B cell (primary cell): ENCODE measurements around the gene PLCXD3. TPM values are rescaled to one million over a fixed set of nuclear protein-coding genes. Genes with fewer than 3 reads are reported as not detected.

Source experiments
- ATAC-seq: fragments of 200-7000 bp; cut with Tn5 transposase; one replicate; pipeline ENCODE4 v1.10.0; 2021; ENCODE audit warnings: low read depth, mild to moderate bottlenecking, moderate number of reproducible peaks, moderate library complexity
- CTCF ChIA-PET: fragments of 350-600 bp; sonication (Branson Sonifier 250); formaldehyde crosslinking; loops from one replicate; lab custom pipeline; 2021; ENCODE audit warnings: antibody characterized with exemption, inconsistent platforms; lab: Charles Lee
- POLR2A ChIA-PET: fragments of 350-600 bp; sonication (Branson Sonifier 250); formaldehyde crosslinking; loops from one replicate; lab custom pipeline; 2021; ENCODE audit warnings: antibody characterized with exemption; lab: Charles Lee
- DNase-seq: peaks from one replicate; pipeline ENCODE4 v3.0.0; 2013
- H2AFZ ChIP-seq: 2 replicates; pipeline ENCODE4 v1.6.1; 2012; ENCODE audit warnings: mild to moderate bottlenecking, low read depth, low read length; ENCODE audit not compliant: insufficient read depth, poor library complexity, severe bottlenecking
- H3K27ac ChIP-seq, 2 donors: 1 replicate in 1 of 2; 2 replicates in 1 of 2; pipeline ENCODE4 v1.5.1; 2012 to 2013; ENCODE audit warnings: low read length in 2 of 2, mild to moderate bottlenecking in 2 of 2, moderate library complexity in 1 of 2
- H3K27me3 ChIP-seq, 4 experiments: fragments of 200-600 bp in 1 of 4; sonication (generic) in 1 of 4; replicated peaks in 1 of 4; 1 replicate in 2 of 4; 2 replicates in 2 of 4; pipeline versions ENCODE4 v1.6.1 to v1.7.0; 2013 to 2016; ENCODE audit warnings: low read length in 3 of 4, mild to moderate bottlenecking in 2 of 4, mixed read lengths in 1 of 4, moderate library complexity in 1 of 4; ENCODE audit not compliant: insufficient read depth in 4 of 4, control insufficient read depth in 3 of 4; ENCODE audit errors: control extremely low read depth in 1 of 4
- H3K36me3 ChIP-seq, 2 experiments: replicated peaks in 1 of 2; 1 replicate in 1 of 2; 2 replicates in 1 of 2; pipeline versions ENCODE4 v1.6.1 to v1.7.1; 2013; ENCODE audit warnings: low read length in 1 of 2; ENCODE audit not compliant: insufficient read depth in 2 of 2, control insufficient read depth in 1 of 2; ENCODE audit errors: control extremely low read depth in 1 of 2, extremely low read depth in 1 of 2
- H3K4me1 ChIP-seq, 2 donors: fragments of 200-600 bp in 1 of 2; sonication (generic) in 1 of 2; 1 replicate in 1 of 2; 2 replicates in 1 of 2; pipeline versions ENCODE4 v1.5.1 to v1.6.1; 2013 to 2017; ENCODE audit warnings: low read length in 2 of 2; ENCODE audit not compliant: control insufficient read depth in 2 of 2, insufficient read depth in 2 of 2
- H3K4me2 ChIP-seq: replicated peaks from 2 replicates; pipeline ENCODE3; 2012; ENCODE audit warnings: mild to moderate bottlenecking, low read depth, low read length; ENCODE audit not compliant: poor library complexity, severe bottlenecking
- H3K4me3 ChIP-seq, 5 experiments: fragments of 200-600 bp in 1 of 5; sonication (generic) in 1 of 5; 1 replicate in 3 of 5; 2 replicates in 2 of 5; pipeline versions ENCODE4 v1.5.1 to v1.7.0; 2011 to 2016; ENCODE audit warnings: low read length in 4 of 5, mild to moderate bottlenecking in 4 of 5, low read depth in 2 of 5, control low read depth in 1 of 5, moderate library complexity in 1 of 5; ENCODE audit not compliant: insufficient read depth in 1 of 5; ENCODE audit errors: control extremely low read depth in 1 of 5, extremely low read depth in 1 of 5
- H3K79me2 ChIP-seq: fragments of 200-600 bp; sonication (generic); one replicate; pipeline ENCODE4 v1.6.0; 2016; ENCODE audit warnings: low read length; ENCODE audit not compliant: control insufficient read depth, insufficient read depth
- H3K9ac ChIP-seq: fragments of 200-600 bp; sonication (generic); 2 replicates; pipeline ENCODE4 v1.6.1; 2017; ENCODE audit warnings: mild to moderate bottlenecking, low read length, moderate library complexity
- H3K9me3 ChIP-seq, 3 donors: one replicate each; pipeline versions ENCODE4 v1.6.1 to v1.7.1; 2013; ENCODE audit warnings: low read length in 2 of 3; ENCODE audit not compliant: control insufficient read depth in 2 of 3, insufficient read depth in 1 of 3; ENCODE audit errors: control extremely low read depth in 1 of 3
- H4K20me1 ChIP-seq: 2 replicates; pipeline ENCODE4 v1.6.0; 2012; ENCODE audit warnings: mild to moderate bottlenecking, low read length; ENCODE audit not compliant: insufficient read depth, control insufficient read depth, poor library complexity, severe bottlenecking
- H3K27ac Mint-ChIP-seq: one replicate; pipeline ENCODE4 v1.8.0; 2021; ENCODE audit warnings: mixed read lengths
- H3K27me3 Mint-ChIP-seq: one replicate; pipeline ENCODE4 v1.8.0; 2021; ENCODE audit warnings: mixed read lengths
- H3K4me1 Mint-ChIP-seq: one replicate; pipeline ENCODE4 v1.8.0; 2021; ENCODE audit warnings: mixed read lengths
- H3K4me3 Mint-ChIP-seq: one replicate; pipeline ENCODE4 v1.8.0; 2021; ENCODE audit warnings: mixed read lengths
- H3K9me3 Mint-ChIP-seq: one replicate; pipeline ENCODE4 v1.8.0; 2022; ENCODE audit warnings: mixed read lengths; ENCODE audit not compliant: insufficient read depth
- EZH2 ChIP-seq: IDR thresholded peaks from 2 replicates; pipeline ENCODE4 v1.6.1; 2012; ENCODE audit warnings: borderline replicate concordance, low read depth, mild to moderate bottlenecking, moderate library complexity, low read length; ENCODE audit not compliant: insufficient read depth, poor library complexity, severe bottlenecking
- WGBS: methylation state at CpG from one replicate; pipeline ENCODE4 v1.1.5; 2013; ENCODE audit warnings: missing lambda C conversion rate; ENCODE audit not compliant: insufficient coverage; 5-methylcytosine and 5-hydroxymethylcytosine counted together
- intact Hi-C: fragments of 100-400 bp; cut with micrococcal nuclease; formaldehyde crosslinking; loops from one replicate; pipeline ENCODE4 v1.10.0; 2022
- polyA plus RNA-seq: library from polyadenylated mRNA; depleted of rRNA; stranded (reverse); fragments of >200 nt; gene quantifications from 2 replicates; pipeline ENCODE4 v1.2.3, GENCODE V29; 2012
- total RNA-seq, 2 donors: library from RNA; stranded (reverse); fragments of 120-200 nt in 1 of 2; gene quantifications; 1 replicate in 1 of 2; 2 replicates in 1 of 2; pipeline versions ENCODE4 v1.2.3 to v1.2.4, GENCODE V29; 2013 to 2022
- TF ChIP-seq, protein P1 (sequence below): fragments of 200-600 bp; IDR thresholded peaks from one replicate; pipeline ENCODE4 v1.8.0; 2022; ENCODE audit warnings: antibody characterized with exemption, mild to moderate bottlenecking

The PLCXD3 gene
- total and polyA plus RNA-seq, 2 donors (not counting 1 experiment from before 2014, with no cell fraction given), result not detected

GRCh38 chr5:41374631-41375030 lies 135.8 kb downstream of the PLCXD3 start:
- ATAC-seq (no peak), DNase-seq (no peak)
- POLR2A ChIA-PET, result no interaction called here
- no peaks in the 10 kb centered on the region for H3K27me3 ChIP-seq
- intact Hi-C loops, result no loop called here
- TF ChIP-seq, protein P1, sequence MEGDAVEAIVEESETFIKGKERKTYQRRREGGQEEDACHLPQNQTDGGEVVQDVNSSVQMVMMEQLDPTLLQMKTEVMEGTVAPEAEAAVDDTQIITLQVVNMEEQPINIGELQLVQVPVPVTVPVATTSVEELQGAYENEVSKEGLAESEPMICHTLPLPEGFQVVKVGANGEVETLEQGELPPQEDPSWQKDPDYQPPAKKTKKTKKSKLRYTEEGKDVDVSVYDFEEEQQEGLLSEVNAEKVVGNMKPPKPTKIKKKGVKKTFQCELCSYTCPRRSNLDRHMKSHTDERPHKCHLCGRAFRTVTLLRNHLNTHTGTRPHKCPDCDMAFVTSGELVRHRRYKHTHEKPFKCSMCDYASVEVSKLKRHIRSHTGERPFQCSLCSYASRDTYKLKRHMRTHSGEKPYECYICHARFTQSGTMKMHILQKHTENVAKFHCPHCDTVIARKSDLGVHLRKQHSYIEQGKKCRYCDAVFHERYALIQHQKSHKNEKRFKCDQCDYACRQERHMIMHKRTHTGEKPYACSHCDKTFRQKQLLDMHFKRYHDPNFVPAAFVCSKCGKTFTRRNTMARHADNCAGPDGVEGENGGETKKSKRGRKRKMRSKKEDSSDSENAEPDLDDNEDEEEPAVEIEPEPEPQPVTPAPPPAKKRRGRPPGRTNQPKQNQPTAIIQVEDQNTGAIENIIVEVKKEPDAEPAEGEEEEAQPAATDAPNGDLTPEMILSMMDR, result no peak
- no peak for TF ChIP-seq EZH2
- 80% methylated on average over 1 of the region's 2 CpGs for WGBS
- H3K27ac ChIP-seq, result no peak overlapping the region
- no peaks in the 10 kb centered on the region for H4K20me1 ChIP-seq
- H3K4me3 ChIP-seq, result no peak overlapping the region
- Mint-ChIP-seq H3K27ac (no peak overlapping the region), H3K27me3 (no peaks in the 10 kb centered on the region), H3K4me1 (no peaks in the 10 kb centered on the region), H3K9me3 (no peaks in the 10 kb centered on the region), H3K4me3 (no peak overlapping the region)
- H3K79me2 ChIP-seq, result no peaks in the 10 kb centered on the region
- no peaks in the 10 kb centered on the region for H3K4me1 ChIP-seq
- H3K36me3 ChIP-seq, result no peaks in the 10 kb centered on the region
- no peak overlapping the region for H3K9ac ChIP-seq
- H3K4me2 ChIP-seq, result no peak overlapping the region
- H3K9me3 ChIP-seq, result no peaks in the 10 kb centered on the region
- CTCF ChIA-PET, result no interaction called here
- no peak overlapping the region for H2AFZ ChIP-seq

DNA sequence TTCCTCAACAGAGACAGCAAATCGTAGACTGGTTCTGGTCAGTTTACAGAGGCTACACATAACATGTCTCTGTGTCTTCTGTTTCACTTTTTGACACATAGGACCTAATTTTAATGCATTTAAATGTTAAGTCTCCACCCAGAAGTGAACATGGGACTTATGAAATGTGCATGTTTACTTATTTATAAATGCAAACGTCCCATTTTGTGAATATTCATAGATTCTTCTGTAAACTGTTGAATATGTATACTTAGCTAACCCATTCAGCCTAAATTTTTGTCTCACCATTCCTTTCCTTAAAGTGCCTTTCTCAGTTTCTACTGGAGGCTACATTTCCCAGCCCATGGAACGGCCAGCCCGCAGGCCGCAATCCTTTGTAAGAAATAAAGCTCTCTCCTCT lies 137.2 kb downstream of the PLCXD3 start:
- ChIA-PET CTCF (no interaction called here), POLR2A (no interaction called here)
- H3K4me3 Mint-ChIP-seq, result no peak overlapping the region
- Histone ChIP-seq H4K20me1 (no peaks in the 10 kb centered on the region), H3K27me3 (no peaks in the 10 kb centered on the region), H3K36me3 (no peaks in the 10 kb centered on the region), H3K9ac (no peak overlapping the region), H3K4me2 (no peak overlapping the region), H2AFZ (no peak overlapping the region), H3K79me2 (no peaks in the 10 kb centered on the region), H3K27ac (no peak overlapping the region), H3K9me3 (no peaks in the 10 kb centered on the region), H3K4me1 (no peaks in the 10 kb centered on the region), H3K4me3 (no peak overlapping the region)
- H3K4me1 Mint-ChIP-seq, result no peaks in the 10 kb centered on the region
- no peaks in the 10 kb centered on the region for H3K9me3 Mint-ChIP-seq
- no peak overlapping the region for H3K27ac Mint-ChIP-seq
- WGBS, result 94% methylated on average over 3 of the region's 5 CpGs
- ATAC-seq (no peak), DNase-seq (no peak)
- no peaks in the 10 kb centered on the region for H3K27me3 Mint-ChIP-seq
- no peak for TF ChIP-seq EZH2
- TF ChIP-seq, protein P1, result no peak
- intact Hi-C loops, result no loop called here
